ENCODE data around the gene SEZ6.

SEZ6 gene

GRCh38 chr17:28975646-28976045 is 30.2 kb downstream of the SEZ6 start:
- DNase-seq (ENCODE audit: low spot score) = no peak

- DNase-seq (ENCODE audit: low spot score) = no peak
Observed at GRCh38 chr17:28975031-28975430, 30.8 kb downstream of the SEZ6 start.

GRCh38 chr17:28974451-28974850 is 31.4 kb downstream of the SEZ6 start:
- DNase-seq (ENCODE audit: low spot score) = no peak

DNA sequence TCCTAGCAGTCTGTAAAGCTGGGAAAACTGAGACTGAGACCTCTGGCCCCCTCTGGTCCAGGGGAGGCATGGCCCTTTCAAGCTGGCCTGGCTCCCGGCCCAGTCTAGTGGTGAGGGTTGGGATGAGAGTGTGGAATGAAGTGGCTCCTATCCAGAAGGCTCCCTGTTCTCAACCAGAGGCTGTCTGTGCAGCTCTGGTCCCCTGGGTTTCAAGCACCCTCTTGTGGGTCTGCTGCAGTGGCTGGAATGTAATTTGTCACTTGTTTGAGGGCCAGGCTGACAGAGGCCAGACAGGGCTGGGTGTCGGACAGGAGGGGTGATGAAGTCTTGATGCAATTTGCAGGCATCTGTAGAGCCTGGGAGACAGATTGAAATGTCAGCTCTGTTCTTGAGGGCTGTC is 32.4 kb downstream of the SEZ6 start:
- DNase-seq (ENCODE audit: low spot score) = peak; percentile 68

GRCh38 chr17:28972437-28972836 is 33.4 kb downstream of the SEZ6 start:
- DNase-seq (ENCODE audit: low spot score) = peak; percentile 38

GRCh38 chr17:28970879-28971278 is 35.0 kb downstream of the SEZ6 start:
- no peak for DNase-seq (ENCODE audit: low spot score)

- no peak for DNase-seq (ENCODE audit: low spot score)
Observed at GRCh38 chr17:28969706-28970393, 36.0 kb downstream of the SEZ6 start.

GRCh38 chr17:28968914-28969295 is 36.9 kb downstream of the SEZ6 start:
- no peak for DNase-seq (ENCODE audit: low spot score)

DNA sequence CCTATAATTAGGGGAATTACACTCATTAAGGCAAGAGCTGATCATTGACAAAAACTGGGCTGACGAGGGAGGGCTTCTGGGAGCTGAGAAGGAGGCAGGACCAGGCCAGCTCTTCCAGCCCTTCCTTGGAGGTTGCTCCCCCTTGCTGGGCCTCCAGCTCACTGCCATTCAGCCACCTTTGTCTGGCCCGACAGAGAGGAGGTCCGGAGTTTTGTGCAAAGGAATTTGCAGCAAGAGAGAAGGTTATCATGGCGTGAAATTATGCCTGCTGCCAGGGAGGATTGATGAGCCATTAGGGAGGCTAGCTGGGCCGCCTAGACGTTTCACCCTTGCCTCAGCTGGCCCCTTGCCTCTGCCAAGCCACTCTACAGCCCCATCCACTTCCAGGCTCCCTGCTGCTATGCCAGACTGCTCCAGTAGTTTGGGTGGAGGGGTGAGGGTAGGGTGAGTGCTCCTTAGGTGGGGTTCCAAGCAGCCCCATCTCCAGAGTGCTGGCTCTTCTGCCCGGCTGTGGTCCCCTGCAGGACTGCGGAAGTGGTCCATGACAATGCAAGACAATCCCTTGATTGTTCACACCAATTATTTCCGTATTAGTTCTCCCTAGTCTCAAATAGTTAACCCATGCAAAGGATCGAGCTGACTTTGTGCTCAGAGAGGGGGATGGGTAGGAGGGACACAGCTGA is 37.5 kb downstream of the SEZ6 start:
- DNase-seq (ENCODE audit: low spot score) = no peak

- no peak for DNase-seq (ENCODE audit: low spot score)
Observed at GRCh38 chr17:28967221-28968135, 38.4 kb downstream of the SEZ6 start.

- DNase-seq (ENCODE audit: low spot score) = no peak
Observed at GRCh38 chr17:28963841-28964240, 42.0 kb downstream of the SEZ6 start.

DNA sequence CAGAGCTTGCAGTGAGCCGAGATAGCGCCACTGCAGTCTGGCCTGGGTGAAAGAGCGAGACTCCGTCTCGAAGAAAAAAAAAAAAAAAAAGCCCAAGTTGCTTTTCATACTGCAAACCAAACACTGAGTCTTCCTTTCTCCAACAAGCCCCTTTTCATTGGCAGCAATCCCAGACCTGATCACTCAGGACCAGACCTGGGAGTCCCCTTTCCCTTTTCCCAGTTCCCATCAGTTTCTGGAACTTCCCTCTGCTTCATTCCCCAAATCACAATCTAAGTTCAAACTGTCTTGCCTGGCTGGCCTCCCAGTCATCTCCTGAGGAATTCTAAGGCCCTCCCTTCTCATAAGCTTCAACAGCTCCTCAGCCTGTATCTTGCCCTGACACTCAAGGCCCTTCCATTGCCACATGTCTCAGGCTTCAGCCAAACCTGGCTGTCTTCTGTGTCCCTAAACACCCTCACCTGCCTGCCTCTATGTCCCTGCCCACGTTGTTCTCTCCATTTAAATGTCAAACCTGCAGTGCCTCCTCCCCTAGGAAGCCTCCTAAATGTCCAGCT is 42.7 kb downstream of the SEZ6 start:
- no peak for DNase-seq (ENCODE audit: low spot score)

- DNase-seq (ENCODE audit: low spot score) = no peak
Observed at GRCh38 chr17:28961391-28961790, 44.4 kb downstream of the SEZ6 start.

DNA sequence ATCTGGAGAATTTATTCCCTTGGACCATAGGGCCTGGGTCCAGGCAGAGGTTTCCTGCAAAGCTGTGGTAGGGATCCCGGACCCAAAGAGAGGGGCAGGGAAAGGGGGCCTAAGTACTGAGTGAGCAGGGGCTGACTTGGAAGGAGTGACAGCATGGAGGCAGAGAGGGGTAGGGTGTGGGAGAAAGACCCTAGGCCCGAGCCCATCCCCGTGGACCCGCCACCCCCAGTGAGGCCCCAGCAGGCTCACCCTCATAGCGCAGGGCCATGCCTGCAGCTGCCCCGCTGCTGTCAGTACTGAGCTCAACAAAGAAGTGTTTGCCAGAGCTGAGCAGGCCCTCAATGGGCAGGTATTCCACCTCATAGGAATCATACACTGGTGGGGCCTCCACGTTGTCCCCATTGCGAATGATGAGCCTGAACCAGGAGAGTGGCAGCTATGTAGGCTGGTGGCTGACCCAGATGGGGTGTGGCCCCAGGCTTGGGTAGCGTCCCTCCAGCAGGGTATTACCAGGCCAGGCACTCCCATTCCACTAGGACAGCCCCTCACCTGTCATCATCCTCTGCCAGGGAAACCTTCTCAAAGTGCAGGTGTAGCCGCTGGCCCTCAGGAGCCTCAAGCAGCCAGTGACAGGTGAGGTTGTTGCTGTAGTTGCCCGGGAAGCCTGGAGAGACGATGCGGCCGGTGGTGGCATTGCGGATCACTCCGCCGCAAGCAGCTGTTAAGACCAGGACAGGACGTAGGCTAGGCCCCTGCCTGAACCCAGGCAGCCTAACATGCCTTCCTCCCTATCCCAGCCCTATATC is 45.4 kb downstream of the SEZ6 start:
- no peak for DNase-seq (ENCODE audit: low spot score)

GRCh38 chr17:28959471-28959871 is 46.4 kb downstream of the SEZ6 start:
- no peak for DNase-seq (ENCODE audit: low spot score)

GRCh38 chr17:28958820-28959455 is 46.9 kb downstream of the SEZ6 start:
- no peak for DNase-seq (ENCODE audit: low spot score)

- DNase-seq (ENCODE audit: low spot score) = no peak
Observed at GRCh38 chr17:28957992-28958355, 47.9 kb downstream of the SEZ6 start.

DNA sequence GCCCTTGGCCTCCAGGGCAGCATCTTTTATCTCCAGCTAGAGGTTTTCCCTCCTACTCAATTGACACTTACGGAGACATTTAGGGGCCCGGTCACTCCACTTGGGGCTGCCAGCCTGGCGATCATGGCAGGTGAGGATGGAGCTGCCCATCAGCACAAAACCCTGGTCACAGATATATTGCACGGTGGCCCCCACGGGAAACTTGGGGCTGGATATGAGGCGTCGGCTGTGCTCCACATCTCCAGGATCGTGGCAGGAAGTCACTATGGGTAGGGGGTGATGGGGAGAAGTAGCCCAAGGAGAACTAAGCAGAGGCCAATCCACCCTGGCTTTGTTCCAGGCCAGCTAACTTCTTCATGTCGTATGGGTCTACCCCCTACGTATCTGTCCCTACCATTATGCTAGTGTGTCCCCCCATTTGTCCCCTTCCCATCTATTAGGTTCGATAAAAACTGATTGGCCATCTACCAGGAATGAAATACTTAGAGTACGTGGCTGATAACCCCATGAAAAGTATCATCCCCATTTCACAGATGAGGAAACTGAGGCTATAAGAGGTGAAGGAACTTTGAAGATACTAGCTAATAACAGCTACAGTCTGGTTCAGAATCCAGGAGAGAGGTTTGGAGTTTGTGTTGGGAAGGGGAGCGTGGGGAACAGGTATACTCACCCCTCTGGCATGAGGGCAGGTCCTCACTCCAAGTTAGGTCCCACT is 48.4 kb downstream of the SEZ6 start:
- DNase-seq (ENCODE audit: low spot score) = no peak

DNA sequence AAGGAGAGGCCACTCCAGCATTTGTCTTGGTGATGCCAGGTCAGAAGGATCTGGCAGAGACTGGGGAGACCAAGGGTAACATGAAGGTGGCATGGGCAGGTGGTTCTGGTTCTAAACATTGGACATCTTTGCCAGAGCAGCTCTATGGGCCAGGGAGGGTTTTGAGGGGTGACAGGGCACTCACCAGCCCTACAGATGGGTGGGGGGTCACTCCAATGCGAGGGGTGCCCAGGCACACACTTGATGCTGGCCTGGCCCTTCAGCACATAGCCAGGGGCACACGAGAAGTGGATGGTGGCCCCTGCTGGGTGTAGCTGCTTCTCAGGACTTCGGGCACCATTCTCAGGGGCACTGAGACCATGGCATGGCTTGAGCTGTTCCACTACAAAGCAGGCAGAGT is 49.0 kb downstream of the SEZ6 start:
- no peak for DNase-seq (ENCODE audit: low spot score)

DNA sequence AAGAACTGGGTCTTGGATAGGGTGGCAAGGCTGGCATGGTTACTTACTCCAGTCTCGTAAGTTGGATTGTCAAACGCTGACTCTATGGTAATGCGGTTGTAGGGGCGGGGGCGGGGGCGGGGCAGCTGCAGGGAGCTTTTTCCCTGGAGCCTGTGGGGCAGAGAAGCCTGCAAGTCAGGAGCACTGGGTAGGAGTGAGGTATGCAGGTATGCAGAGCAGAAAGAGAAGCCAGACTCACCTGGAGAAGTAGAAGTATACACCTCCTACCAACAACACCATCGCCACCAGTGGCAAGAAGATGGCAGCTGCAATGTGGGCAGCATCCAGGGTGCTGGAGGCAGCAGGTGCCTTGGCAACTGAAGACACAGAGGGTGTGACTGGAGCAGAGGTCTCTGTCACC is 49.7 kb downstream of the SEZ6 start:
- DNase-seq (ENCODE audit: low spot score) = no peak

DNA sequence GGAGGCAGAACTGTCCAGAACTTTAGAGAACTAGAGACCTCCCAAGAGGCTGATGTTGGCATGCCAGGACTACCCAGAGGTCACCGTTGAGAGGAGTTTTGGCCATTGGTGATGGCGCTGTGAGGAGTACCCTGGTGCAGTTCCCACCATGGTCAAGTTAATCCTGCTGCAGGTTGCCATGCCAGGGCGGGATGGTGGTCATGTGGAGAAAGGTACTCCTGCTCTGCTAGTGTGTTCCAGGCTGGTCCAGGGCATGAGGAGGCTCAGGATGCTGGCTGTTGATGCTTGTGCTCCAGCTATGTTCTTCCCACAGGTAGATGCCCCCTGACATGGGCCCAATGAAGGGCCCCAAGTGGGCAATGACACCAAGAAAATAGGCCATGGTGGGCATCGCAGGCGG is 50.4 kb downstream of the SEZ6 start:
- DNase-seq (ENCODE audit: low spot score) = no peak
